Panc1 (cell line): ENCODE data around the gene STRADB. TPM values are rescaled to one million over a fixed set of nuclear protein-coding genes. Genes with fewer than 3 reads are reported as not detected.

ENCODE experiments used
- ATAC-seq: fragments of 200-7000 bp; cut with Tn5 transposase; 2 replicates; pipeline ENCODE4 v1.9.1; 2020; ENCODE audit warnings: mild to moderate bottlenecking, moderate library complexity
- BruUV-seq: library from RNA; stranded (reverse); fragments of 400-500 nt; replicated peaks from 2 replicates; lab custom pipeline; 2021; lab: Mats Ljungman, UMichigan
- CTCF ChIA-PET: fragments of 300-600 bp; sonication (Branson Sonifier 250); formaldehyde crosslinking; loops from one replicate; lab custom pipeline; 2022; ENCODE audit warnings: antibody characterized with exemption; lab: Charles Lee
- POLR2A ChIA-PET: fragments of 300-600 bp; sonication (Branson Sonifier 250); formaldehyde crosslinking; loops from one replicate; lab custom pipeline; 2022; ENCODE audit warnings: antibody characterized with exemption; lab: Charles Lee
- DNase-seq: peaks from one replicate; pipeline ENCODE4 v3.0.0-alpha.2; 2010; ENCODE audit warnings: low read depth, low spot score
- H3K27ac ChIP-seq: 2 replicates; pipeline ENCODE4 v1.5.1; 2011; ENCODE audit warnings: mild to moderate bottlenecking, low read length, inconsistent platforms
- H3K27me3 ChIP-seq: fragments of 200-500 bp; sonication (Bioruptor generic); 2 replicates; pipeline ENCODE4 v1.6.0; 2014; ENCODE audit warnings: low read length, inconsistent platforms; ENCODE audit not compliant: control insufficient read depth, insufficient read depth
- H3K36me3 ChIP-seq: fragments of 200-500 bp; sonication (Bioruptor generic); 2 replicates; pipeline ENCODE4 v1.5.1; 2014; ENCODE audit warnings: inconsistent platforms, mild to moderate bottlenecking, low read length, moderate library complexity; ENCODE audit not compliant: control insufficient read depth, insufficient read depth
- H3K4me1 ChIP-seq: 2 replicates; pipeline ENCODE4 v1.5.1; 2011; ENCODE audit warnings: inconsistent platforms, mild to moderate bottlenecking, low read length, moderate library complexity; ENCODE audit not compliant: control insufficient read depth, insufficient read depth
- H3K4me3 ChIP-seq, 2 experiments: 2 replicates each; pipeline ENCODE4 v1.5.1; 2011 to 2012; ENCODE audit warnings: low read depth in 2 of 2, low read length in 2 of 2, mild to moderate bottlenecking in 2 of 2, inconsistent platforms in 1 of 2, moderate library complexity in 1 of 2
- H3K9me3 ChIP-seq: fragments of 200-500 bp; sonication (Bioruptor generic); 2 replicates; pipeline ENCODE4 v1.5.1; 2014; ENCODE audit warnings: low read depth, mild to moderate bottlenecking, inconsistent platforms, low read length, moderate library complexity; ENCODE audit not compliant: control insufficient read depth, insufficient read depth
- POLR2AphosphoS5 ChIP-seq: IDR thresholded peaks from 2 replicates; pipeline ENCODE4 v1.6.1; 2012; ENCODE audit warnings: mild to moderate bottlenecking, low read depth, low read length, moderate library complexity
- SIN3A ChIP-seq: IDR thresholded peaks from 2 replicates; pipeline ENCODE4 v1.6.1; 2012; ENCODE audit warnings: low read depth, mild to moderate bottlenecking, low read length, moderate library complexity, borderline replicate concordance; ENCODE audit not compliant: insufficient read depth
- TCF7L2 ChIP-seq: IDR thresholded peaks from 2 replicates; pipeline ENCODE4 v1.6.1; 2011; ENCODE audit warnings: mild to moderate bottlenecking, low read depth, low read length, inconsistent platforms
- in situ Hi-C: cut with HindIII; loops from 2 replicates; pipeline ENCODE4 v1.10.0; 2016; ENCODE audit warnings: low sequenced_read_pairs, low pct_unique_long_range_greater_than_20kb
- intact Hi-C: fragments of 100-400 bp; cut with micrococcal nuclease; formaldehyde crosslinking; loops from one replicate; pipeline ENCODE4 v1.10.0; 2022; ENCODE audit not compliant: unreplicated experiment
- total RNA-seq: library from RNA; stranded (reverse); gene quantifications from one replicate; pipeline ENCODE4 v1.2.1, GENCODE V29; 2021; ENCODE audit not compliant: unreplicated experiment
- TF ChIP-seq, protein P1 (sequence below): fragments of 450-650 bp; IDR thresholded peaks from 2 replicates; pipeline ENCODE4 v1.5.1; 2017; ENCODE audit warnings: mild to moderate bottlenecking
- TF ChIP-seq, protein P2 (sequence below), 2 experiments: IDR thresholded peaks; 2 replicates each; pipeline ENCODE4 v1.6.1; 2011 to 2012; ENCODE audit warnings: low read depth in 2 of 2, control low read depth in 1 of 2, low read length in 1 of 2, mild to moderate bottlenecking in 1 of 2, moderate library complexity in 1 of 2; ENCODE audit not compliant: insufficient read depth in 1 of 2

STRADB gene
- total RNA-seq, 1 experiment from 2014 or later: 33.4 TPM

DNA sequence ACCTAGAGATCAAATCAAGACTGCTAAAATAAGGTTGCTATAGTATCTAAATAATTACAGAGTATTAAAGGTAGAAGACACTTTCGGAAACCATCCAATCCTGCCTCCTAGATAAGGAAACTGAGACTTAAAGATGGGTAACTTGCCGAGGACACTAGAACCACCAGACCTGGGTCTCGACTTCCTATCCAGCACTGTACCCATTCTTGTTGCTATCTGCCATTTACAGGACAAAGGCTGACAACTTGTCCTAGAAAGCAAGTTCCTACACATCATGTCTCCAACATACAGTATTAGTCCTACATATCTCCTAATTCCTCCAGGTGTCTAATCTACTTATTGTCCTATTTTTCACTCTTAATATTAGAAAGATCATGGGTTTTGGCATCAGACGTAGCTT is 38.0 kb upstream of the STRADB start:
- ChIA-PET CTCF (interaction anchor here (0.6 kb wide), 1 partner anchor 164 kb away, joined by 3 read pairs; no protein-coding TSS in a partner anchor), POLR2A (no interaction called here)
- in situ Hi-C loops (no loop called here), intact Hi-C loops (no loop called here)
- BruUV-seq: no TSS peak
- Histone ChIP-seq H3K36me3 (no peaks in the 10 kb centered on the region), H3K4me1 (no peaks in the 10 kb centered on the region), H3K9me3 (no peaks in the 10 kb centered on the region), H3K4me3 (no peak overlapping the region), H3K27ac (no peak overlapping the region), H3K27me3 (no peaks in the 10 kb centered on the region)
- TF ChIP-seq, protein P1, sequence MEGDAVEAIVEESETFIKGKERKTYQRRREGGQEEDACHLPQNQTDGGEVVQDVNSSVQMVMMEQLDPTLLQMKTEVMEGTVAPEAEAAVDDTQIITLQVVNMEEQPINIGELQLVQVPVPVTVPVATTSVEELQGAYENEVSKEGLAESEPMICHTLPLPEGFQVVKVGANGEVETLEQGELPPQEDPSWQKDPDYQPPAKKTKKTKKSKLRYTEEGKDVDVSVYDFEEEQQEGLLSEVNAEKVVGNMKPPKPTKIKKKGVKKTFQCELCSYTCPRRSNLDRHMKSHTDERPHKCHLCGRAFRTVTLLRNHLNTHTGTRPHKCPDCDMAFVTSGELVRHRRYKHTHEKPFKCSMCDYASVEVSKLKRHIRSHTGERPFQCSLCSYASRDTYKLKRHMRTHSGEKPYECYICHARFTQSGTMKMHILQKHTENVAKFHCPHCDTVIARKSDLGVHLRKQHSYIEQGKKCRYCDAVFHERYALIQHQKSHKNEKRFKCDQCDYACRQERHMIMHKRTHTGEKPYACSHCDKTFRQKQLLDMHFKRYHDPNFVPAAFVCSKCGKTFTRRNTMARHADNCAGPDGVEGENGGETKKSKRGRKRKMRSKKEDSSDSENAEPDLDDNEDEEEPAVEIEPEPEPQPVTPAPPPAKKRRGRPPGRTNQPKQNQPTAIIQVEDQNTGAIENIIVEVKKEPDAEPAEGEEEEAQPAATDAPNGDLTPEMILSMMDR: no peak
- TF ChIP-seq, protein P2, sequence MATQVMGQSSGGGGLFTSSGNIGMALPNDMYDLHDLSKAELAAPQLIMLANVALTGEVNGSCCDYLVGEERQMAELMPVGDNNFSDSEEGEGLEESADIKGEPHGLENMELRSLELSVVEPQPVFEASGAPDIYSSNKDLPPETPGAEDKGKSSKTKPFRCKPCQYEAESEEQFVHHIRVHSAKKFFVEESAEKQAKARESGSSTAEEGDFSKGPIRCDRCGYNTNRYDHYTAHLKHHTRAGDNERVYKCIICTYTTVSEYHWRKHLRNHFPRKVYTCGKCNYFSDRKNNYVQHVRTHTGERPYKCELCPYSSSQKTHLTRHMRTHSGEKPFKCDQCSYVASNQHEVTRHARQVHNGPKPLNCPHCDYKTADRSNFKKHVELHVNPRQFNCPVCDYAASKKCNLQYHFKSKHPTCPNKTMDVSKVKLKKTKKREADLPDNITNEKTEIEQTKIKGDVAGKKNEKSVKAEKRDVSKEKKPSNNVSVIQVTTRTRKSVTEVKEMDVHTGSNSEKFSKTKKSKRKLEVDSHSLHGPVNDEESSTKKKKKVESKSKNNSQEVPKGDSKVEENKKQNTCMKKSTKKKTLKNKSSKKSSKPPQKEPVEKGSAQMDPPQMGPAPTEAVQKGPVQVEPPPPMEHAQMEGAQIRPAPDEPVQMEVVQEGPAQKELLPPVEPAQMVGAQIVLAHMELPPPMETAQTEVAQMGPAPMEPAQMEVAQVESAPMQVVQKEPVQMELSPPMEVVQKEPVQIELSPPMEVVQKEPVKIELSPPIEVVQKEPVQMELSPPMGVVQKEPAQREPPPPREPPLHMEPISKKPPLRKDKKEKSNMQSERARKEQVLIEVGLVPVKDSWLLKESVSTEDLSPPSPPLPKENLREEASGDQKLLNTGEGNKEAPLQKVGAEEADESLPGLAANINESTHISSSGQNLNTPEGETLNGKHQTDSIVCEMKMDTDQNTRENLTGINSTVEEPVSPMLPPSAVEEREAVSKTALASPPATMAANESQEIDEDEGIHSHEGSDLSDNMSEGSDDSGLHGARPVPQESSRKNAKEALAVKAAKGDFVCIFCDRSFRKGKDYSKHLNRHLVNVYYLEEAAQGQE (IDR thresholded peaks at IDR 0.05; ENCODE audit: insufficient read depth in 1 of 2, low read depth in 2 of 2, low read length in 1 of 2): no peak
- no peak for TF ChIP-seq TCF7L2
- no peak for TF ChIP-seq POLR2AphosphoS5
- no peak for TF ChIP-seq SIN3A
- DNase-seq (no peak), ATAC-seq (no peak)

DNA sequence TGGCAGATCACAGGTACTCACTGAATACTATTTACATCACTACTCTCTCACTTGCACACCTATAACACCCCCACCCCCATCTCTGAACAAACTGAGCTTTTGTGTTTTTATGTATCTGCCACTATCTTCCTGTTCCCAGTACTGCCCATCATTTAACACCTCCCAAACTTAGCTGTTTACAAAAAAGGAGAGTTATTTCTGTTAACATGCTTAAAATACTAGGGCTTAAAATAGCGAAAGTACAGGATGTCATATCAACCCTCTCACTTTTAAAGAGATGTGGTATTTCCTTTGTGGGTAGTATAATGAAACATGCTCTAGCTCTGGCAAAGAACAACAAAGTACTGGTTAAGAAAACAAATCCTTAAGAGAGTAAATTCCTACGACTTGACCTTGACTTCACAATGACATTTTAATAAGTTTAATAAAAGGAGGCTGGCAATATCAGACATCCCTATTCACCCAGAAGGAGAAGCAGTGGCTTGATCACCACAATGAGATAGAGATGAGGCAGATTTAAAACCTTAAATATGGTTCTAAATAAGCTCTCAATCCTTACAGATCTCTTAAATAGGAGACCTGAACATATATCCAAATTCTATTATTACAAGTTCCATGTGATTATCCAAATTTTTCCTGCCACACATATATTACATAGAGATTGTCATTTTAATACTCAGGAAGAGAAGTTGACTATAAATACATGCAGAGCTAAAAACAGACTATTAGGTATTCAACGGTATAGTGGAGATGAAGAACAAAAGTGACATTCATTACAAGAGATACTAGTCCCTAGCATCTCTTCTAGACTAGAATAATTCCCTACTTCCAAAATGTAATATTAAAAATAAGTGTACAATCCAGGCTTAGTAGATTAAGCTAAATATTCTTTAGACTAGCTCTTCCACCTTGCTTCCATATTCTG is 37.2 kb upstream of the STRADB start:
- ATAC-seq (no peak), DNase-seq (no peak)
- Histone ChIP-seq H3K9me3 (no peaks in the 10 kb centered on the region), H3K36me3 (no peaks in the 10 kb centered on the region), H3K4me3 (no peak overlapping the region), H3K27ac (no peak overlapping the region), H3K4me1 (no peaks in the 10 kb centered on the region), H3K27me3 (no peaks in the 10 kb centered on the region)
- POLR2A ChIA-PET: interaction anchor here (0.6 kb wide), 1 partner anchor 118 kb away, joined by 3 read pairs; no protein-coding TSS in a partner anchor
- CTCF ChIA-PET: interaction anchor here (0.6 to 0.7 kb wide), 3 partner anchors 163 to 1579 kb away, joined by 3 read pairs; no protein-coding TSS in a partner anchor
- intact Hi-C loops: no loop called here
- in situ Hi-C loops: no loop called here
- no TSS peak for BruUV-seq
- TF ChIP-seq, protein P2 (IDR thresholded peaks at IDR 0.05; ENCODE audit: insufficient read depth in 1 of 2, low read depth in 2 of 2, low read length in 1 of 2): no peak
- no peak for TF ChIP-seq POLR2AphosphoS5
- no peak for TF ChIP-seq SIN3A
- no peak for TF ChIP-seq TCF7L2
- TF ChIP-seq, protein P1: no peak
